Jurkat, Clone E6-1 (cell line): ENCODE data around the gene TADA3.
"Not testable (repeated sequence)": the region's sequence is repeated elsewhere in the genome, so short reads cannot be mapped to it uniquely, and the experiment has no call there.

Source experiments
- DNase-seq: peaks from one replicate; pipeline ENCODE4 v3.0.0-alpha.2; 2011; ENCODE audit warnings: low read depth, low spot score
- H3K4me3 ChIP-seq: 2 replicates; pipeline ENCODE4 v1.5.1; 2011; ENCODE audit warnings: mild to moderate bottlenecking, low read length, control low read depth, moderate library complexity

TADA3 gene

DNA sequence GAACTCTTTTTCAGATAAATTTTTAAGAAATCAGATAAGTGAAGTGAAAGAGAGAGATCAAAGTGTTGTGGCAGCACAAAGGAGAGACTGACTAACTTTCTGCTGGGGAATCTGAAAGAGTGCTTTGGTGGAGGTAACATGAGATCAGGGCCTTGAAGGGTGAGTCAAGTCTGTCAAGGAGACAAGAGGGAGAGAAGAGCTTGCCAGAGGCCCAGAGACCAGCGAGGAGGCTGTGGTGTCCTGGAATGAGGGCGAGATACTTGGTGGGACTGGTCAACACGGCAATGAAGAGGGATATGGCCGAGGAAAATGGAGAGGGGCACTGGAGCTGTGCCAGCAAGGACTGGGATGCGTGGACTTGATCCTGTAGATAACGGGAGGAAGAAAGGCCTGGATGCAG, 4.6 kb downstream of the TADA3 start:
- no peak overlapping the region for H3K4me3 ChIP-seq
- peak; percentile 34 for DNase-seq

DNA sequence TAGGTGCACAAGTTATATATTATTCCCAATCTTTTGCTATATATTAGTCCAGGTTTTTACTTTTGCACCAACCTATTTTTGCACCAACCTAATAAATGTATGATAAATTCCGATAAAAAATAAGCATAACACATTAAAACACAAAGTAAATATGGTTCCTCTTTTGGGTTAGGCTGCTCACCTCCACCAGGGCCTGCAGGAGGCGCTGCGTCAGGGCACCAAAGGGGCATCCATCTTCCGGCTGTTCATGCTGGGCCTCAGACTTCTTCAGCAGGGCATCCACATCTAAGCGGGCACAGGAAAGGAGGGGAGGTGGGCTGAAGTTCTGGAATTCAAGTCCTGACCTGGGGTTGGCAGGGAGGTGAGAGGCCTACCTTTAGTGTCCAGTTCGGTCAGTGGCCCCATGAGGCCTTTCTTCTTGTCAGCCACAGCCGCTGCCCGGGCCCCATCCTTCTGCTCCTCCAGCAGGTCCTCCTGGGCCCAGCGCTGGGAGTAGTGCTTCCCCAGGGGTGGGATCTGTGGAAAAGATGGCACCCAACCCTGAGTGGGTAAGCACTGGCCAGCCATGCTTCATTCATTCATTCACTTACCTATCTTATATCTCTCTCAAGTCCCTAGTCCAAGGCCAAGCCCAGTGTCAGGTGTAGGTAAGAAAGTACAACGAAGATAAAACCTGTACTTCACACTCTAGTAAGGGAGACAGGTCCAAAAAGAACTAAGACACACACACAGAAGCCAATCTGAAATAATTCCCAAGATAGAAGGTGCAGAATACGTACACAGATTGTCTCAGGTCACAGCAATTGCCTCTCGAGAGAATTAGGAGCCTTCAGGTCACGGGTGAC, 5.2 kb downstream of the TADA3 start:
- no peak for DNase-seq
- no peak overlapping the region for H3K4me3 ChIP-seq

DNA sequence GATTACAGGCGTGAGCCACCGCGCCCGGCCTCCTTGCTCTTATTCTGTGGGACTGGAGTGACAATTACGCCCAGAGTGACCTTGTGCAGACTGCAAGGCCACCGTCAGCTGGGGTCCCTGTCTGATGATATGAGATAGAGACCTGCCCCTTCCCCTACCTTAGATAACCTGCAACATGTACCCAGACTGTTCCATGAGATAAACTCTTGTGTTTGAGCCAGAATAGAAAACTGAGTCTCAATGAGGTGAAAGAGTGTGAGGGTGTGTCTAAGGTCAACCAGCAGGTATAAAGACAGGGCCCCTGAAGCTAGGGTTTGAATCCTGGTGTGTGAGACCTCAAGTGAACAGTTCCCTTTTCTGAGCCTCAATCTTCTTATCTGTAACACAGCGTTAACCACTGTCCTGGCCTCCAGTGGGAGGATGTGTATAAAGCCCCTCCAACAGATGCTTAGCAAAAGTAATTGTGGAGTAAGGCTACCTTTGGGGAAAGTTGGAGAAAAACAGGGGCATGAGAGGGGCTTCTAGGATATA, 6.0 kb downstream of the TADA3 start:
- H3K4me3 ChIP-seq, result no peak overlapping the region
- DNase-seq, result no peak

- no peak for DNase-seq
- no peak overlapping the region for H3K4me3 ChIP-seq
These were observed 6.7 kb downstream of the TADA3 start for GRCh38 chr3:9785602-9786001.

GRCh38 chr3:9784965-9785364, 7.3 kb downstream of the TADA3 start:
- H3K4me3 ChIP-seq, result no peak overlapping the region
- DNase-seq, result no peak

DNA sequence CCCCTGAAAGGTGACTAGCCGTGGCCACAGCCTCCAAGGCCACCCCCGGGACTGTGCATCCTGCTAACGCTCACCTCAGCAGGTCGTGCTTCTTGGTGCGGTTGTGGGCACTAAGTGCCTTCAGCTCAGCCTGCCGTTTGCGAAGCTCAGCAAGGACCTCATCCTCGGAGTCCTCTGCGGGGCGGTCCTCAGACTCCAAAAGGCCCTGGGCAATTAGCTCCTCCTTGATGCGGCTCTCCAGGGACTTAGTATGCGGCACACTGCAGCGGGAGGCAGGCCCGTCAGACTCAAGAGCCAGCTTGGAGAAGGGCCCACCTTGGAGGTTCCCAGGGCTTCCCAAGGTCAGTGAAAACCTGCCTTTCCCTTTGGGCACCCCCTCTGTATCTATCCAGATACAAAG, 8.3 kb downstream of the TADA3 start:
- no peak overlapping the region for H3K4me3 ChIP-seq
- no peak for DNase-seq

DNA sequence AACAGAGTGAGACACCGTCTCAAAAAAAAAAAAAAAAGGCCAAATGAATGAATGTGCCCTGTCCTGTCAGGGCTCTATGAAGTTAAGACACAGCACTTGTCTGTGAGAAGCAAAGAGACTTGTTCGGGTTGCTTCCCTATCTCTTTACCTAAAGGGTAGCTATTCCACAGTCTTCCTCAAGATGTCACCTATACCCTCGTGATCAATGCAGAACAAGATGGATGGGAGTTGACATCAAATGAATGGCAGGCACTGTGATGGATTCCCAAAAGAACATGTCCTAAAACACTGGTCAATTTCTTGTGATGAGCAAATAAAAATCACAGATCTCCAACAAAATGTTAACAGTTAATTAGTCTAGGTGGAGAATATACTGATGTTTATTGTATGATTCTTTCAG, 9.5 kb downstream of the TADA3 start:
- peak; percentile 35 for DNase-seq
- no peak overlapping the region for H3K4me3 ChIP-seq

- DNase-seq, result no peak
- H3K4me3 ChIP-seq, result no peak overlapping the region
These were observed 10.2 kb downstream of the TADA3 start for GRCh38 chr3:9781978-9782603.

GRCh38 chr3:9781551-9781950, 10.7 kb downstream of the TADA3 start:
- no peak for DNase-seq
- H3K4me3 ChIP-seq, result no peak overlapping the region

DNA sequence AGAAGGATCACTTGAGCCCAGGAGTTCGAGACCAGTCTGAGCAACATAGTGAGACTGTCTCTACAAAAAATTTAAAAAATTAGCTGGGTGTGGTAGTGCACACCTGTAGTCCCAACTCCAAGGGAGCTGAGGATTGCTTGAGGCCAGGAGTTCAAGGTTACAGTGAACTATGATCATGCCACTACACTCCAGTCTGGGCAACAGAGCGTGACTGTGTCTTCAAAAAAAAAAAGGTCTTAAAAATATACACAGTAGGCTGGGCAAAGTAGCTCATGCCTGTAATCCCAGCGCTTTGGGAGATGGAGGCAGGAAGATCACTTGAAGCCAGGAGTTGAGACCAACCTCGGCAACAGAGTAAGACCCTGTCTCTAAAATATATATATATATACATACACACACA, 11.4 kb downstream of the TADA3 start:
- no peak overlapping the region for H3K4me3 ChIP-seq
- DNase-seq, result no peak

GRCh38 chr3:9780458-9780812, 11.8 kb downstream of the TADA3 start:
- peak overlapping the region; percentile 15; the same call in 1 of the 2 replicates for H3K4me3 ChIP-seq
- no peak for DNase-seq

- DNase-seq, result peak; percentile 95
- H3K4me3 ChIP-seq, result peak overlapping the region; percentile 15
These were observed 12.4 kb downstream of the TADA3 start for GRCh38 chr3:9779721-9780457.

DNA sequence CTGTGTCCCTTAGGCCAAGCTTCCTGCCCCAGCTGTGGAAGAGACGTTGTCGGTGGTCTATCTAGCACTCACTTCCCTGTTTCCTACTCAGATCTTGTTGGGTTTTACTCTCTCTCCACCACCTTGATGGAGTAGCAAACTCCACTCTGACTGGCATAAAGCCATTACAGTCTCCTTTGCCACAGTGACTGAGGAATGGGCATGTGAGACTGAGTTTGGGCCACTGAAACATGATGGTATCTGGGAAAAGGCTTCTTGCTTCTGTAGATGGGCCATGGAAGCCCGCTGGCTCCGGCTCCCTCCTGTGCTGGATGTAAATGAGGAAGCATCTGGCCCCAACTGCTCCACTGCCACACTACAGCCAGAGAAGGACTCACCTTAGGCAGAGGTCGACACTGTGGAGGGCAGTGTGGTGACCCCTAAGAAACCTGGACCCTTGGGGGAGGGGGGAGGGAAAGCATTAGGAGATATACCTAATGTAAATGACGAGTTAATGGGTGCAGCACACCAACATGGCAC, 13.1 kb downstream of the TADA3 start:
- no peak overlapping the region for H3K4me3 ChIP-seq
- DNase-seq, result no peak

DNA sequence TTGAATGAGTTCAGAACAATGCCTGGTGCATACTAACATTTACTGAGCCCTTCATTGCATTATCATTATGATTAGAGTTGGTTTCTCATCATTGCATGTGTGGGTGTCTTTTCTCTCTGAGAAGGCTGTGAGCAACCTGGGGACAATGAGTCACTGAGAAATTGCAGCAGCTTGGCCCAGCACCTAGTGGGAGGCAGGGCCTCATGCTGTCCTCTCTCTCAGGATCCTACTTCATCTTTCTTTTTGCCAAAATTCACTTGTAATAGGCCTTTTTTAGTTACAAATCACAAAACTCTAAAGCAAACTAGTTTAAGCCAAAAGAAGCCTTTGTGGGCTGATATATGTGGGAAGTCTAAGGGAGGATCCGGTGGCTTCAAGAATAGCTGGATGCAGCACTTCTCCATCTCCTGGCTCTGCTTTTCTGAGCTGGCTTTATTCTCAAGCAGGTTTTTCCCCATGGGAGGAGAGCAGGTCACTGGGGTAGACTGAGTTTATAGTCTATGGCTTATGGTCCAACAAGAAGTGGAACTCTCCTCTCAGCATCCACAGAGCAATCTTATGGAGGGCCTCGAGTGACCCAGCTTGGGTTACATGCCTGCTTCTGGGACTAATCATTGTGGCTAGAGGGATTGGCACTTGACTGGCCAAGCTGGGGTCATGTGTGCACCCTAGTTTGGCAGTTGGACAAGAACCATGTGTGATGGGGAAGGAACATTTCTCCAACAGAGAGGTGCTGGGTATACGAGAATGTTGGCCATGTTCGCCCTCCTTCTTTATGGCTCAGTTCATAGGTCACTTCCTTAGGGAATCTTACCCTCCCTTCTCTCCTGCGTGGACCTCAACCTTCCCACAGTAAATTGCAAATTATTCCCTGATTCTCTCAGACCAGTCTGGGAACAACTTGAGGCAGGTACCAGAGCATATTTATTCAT, 13.9 kb downstream of the TADA3 start:
- DNase-seq, result no peak
- H3K4me3 ChIP-seq, result no peak overlapping the region

DNA sequence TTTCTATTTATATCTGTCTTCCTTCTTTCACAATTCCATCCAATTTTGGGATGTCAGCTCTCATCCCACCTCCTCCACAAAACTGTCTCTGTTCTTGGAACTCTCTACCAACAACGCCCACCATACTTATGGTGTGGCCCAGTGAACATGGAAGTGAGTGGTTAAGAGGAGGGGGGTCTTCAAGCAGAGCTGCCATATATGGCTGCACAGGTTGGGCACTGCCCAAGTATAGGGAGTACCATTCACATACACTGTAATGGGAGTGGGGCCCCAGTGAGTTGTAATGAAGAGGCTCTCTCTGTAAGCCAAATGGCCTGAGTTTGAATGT, 14.6 kb downstream of the TADA3 start:
- H3K4me3 ChIP-seq, result no peak overlapping the region
- no peak for DNase-seq

GRCh38 chr3:9776896-9777693, 15.2 kb downstream of the TADA3 start:
- no peak for DNase-seq
- H3K4me3 ChIP-seq, result no peak overlapping the region

GRCh38 chr3:9771007-9771406, 21.3 kb downstream of the TADA3 start:
- DNase-seq, result not testable (repeated sequence)

DNA sequence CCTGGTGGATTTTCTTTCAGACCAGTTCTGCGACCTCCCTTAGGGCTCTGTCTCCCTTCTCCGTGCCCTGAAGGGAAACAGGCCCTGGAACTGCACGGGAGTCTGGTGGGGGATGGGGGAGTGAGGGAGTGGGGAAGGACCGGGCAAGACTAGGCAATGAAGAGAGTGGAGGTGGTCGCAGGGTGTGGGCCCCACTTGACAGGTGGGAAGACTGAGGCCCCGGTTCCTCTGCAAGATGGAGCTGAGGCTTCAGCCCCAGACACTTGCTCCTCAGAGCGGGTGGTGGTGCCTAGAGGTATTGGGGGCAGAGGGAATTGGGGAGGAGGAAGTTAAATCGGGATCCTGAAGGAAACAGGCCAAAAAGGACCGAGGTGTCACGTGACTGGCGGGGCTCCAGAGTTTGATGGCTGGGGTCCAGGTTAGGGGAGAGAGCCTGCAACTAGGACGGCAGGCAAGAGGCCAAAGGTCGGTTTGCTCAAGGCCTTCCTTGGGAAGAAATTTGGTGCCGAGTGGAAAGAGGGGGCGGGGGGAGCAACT, 21.9 kb downstream of the TADA3 start:
- H3K4me3 ChIP-seq, result no peak overlapping the region
- DNase-seq, result no peak

More at GRCh38 chr3:9771007-9771406, 21.3 kb downstream of the TADA3 start:
- not testable (repeated sequence) for H3K4me3 ChIP-seq
